Measurements from ENCODE around the gene SPEG. TPM values are rescaled to one million over a fixed set of nuclear protein-coding genes. Genes with fewer than 3 reads are reported as not detected.

The SPEG gene
- polyA plus RNA-seq, 2 of the 4 experiments (the other 2 are of a cell fraction), result 2.3 to 11.5 TPM

DNA sequence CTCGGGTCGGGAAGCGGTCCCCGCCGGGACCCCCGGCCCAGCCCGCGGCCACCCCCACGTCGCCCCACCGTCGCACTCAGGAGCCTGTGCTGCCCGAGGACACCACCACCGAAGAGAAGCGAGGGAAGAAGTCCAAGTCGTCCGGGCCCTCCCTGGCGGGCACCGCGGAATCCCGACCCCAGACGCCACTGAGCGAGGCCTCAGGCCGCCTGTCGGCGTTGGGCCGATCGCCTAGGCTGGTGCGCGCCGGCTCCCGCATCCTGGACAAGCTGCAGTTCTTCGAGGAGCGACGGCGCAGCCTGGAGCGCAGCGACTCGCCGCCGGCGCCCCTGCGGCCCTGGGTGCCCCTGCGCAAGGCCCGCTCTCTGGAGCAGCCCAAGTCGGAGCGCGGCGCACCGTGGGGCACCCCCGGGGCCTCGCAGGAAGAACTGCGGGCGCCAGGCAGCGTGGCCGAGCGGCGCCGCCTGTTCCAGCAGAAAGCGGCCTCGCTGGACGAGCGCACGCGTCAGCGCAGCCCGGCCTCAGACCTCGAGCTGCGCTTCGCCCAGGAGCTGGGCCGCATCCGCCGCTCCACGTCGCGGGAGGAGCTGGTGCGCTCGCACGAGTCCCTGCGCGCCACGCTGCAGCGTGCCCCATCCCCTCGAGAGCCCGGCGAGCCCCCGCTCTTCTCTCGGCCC, 13.6 kb downstream of the SPEG start:
- ChIA-PET CTCF (interaction anchor here (1.1 to 89.4 kb wide), 3 partner anchors 11 to 58 kb away, joined by 3 to 3291 read pairs (median 12); partner anchors contain the start of genes ASIC4, CHPF, GMPPA and TMEM198), POLR2A (no interaction called here)
- TF ChIP-seq PHF8 (IDR thresholded peaks at IDR 0.05; ENCODE audit: borderline replicate concordance, low read depth) (no peak), POLR2AphosphoS2 (conservative IDR thresholded peaks at IDR 0.05; ENCODE audit: low read length) (no peak), JUNB (IDR thresholded peaks at IDR 0.05) (no peak), NPAS2 (CRISPR knock-in tag; IDR thresholded peaks at IDR 0.05; ENCODE audit: borderline replicate concordance) (no peak), BHLHE40 (IDR thresholded peaks at IDR 0.05; ENCODE audit: low read depth, low read length) (no peak), CBX8 (IDR thresholded peaks at IDR 0.05) (no peak), NR3C1 (IDR thresholded peaks at IDR 0.05) (no peak), ZSCAN20 (CRISPR knock-in tag; IDR thresholded peaks at IDR 0.05) (no peak), JUN (IDR thresholded peaks at IDR 0.05) (no peak)
- TF ChIP-seq, protein P1, sequence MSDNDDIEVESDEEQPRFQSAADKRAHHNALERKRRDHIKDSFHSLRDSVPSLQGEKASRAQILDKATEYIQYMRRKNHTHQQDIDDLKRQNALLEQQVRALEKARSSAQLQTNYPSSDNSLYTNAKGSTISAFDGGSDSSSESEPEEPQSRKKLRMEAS (IDR thresholded peaks at IDR 0.05), result no peak
- TF ChIP-seq, protein P2, sequence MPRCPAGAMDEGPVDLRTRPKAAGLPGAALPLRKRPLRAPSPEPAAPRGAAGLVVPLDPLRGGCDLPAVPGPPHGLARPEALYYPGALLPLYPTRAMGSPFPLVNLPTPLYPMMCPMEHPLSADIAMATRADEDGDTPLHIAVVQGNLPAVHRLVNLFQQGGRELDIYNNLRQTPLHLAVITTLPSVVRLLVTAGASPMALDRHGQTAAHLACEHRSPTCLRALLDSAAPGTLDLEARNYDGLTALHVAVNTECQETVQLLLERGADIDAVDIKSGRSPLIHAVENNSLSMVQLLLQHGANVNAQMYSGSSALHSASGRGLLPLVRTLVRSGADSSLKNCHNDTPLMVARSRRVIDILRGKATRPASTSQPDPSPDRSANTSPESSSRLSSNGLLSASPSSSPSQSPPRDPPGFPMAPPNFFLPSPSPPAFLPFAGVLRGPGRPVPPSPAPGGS (IDR thresholded peaks at IDR 0.05), result no peak
- Histone ChIP-seq H3K27ac (no peak overlapping the region), H3K9me3 (no peaks in the 10 kb centered on the region), H3K4me3 (no peak overlapping the region), H3K4me1 (peaks cover 20% of the 10 kb centered on the region), H3K4me2 (no peak overlapping the region)
- ATAC-seq (no peak), DNase-seq (ENCODE audit: low read depth in 1 of 2, low spot score in 1 of 2) (no peak), FAIRE-seq (no peak)
- 95% methylated on average over 42 of the region's 88 CpGs for WGBS (ENCODE audit: missing lambda C conversion rate)

DNA sequence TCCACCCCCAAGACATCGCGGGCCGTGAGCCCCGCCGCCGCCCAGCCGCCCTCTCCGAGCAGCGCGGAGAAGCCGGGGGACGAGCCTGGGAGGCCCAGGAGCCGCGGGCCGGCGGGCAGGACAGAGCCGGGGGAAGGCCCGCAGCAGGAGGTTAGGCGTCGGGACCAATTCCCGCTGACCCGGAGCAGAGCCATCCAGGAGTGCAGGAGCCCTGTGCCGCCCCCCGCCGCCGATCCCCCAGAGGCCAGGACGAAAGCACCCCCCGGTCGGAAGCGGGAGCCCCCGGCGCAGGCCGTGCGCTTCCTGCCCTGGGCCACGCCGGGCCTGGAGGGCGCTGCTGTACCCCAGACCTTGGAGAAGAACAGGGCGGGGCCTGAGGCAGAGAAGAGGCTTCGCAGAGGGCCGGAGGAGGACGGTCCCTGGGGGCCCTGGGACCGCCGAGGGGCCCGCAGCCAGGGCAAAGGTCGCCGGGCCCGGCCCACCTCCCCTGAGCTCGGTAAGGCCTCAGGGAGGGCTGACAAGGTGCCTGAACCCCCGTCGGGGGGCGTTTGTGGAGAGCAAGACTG, 14.2 kb downstream of the SPEG start:
- no peak for DNase-seq (ENCODE audit: low read depth in 1 of 2, low spot score in 1 of 2)
- Histone ChIP-seq H3K4me2 (no peak overlapping the region), H3K9me3 (no peaks in the 10 kb centered on the region), H3K27ac (no peak overlapping the region), H3K4me1 (peaks cover 26% of the 10 kb centered on the region), H3K4me3 (no peak overlapping the region)
- ATAC-seq, result no peak
- FAIRE-seq, result no peak
- TF ChIP-seq CEBPB (IDR thresholded peaks at IDR 0.05), result no peak
- TF ChIP-seq PHF8 (IDR thresholded peaks at IDR 0.05; ENCODE audit: borderline replicate concordance, low read depth), result no peak
- TF ChIP-seq FOSB (CRISPR knock-in tag; IDR thresholded peaks at IDR 0.05), result no peak
- TF ChIP-seq RARB (CRISPR knock-in tag; IDR thresholded peaks at IDR 0.05), result no peak
- TF ChIP-seq, protein P3, sequence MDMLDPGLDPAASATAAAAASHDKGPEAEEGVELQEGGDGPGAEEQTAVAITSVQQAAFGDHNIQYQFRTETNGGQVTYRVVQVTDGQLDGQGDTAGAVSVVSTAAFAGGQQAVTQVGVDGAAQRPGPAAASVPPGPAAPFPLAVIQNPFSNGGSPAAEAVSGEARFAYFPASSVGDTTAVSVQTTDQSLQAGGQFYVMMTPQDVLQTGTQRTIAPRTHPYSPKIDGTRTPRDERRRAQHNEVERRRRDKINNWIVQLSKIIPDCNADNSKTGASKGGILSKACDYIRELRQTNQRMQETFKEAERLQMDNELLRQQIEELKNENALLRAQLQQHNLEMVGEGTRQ (IDR thresholded peaks at IDR 0.05), result no peak
- no peak for TF ChIP-seq MAFK (IDR thresholded peaks at IDR 0.05; ENCODE audit: partially characterized antibody)
- no peak for TF ChIP-seq CBX2 (IDR thresholded peaks at IDR 0.05; ENCODE audit: borderline replicate concordance, low read depth)
- TF ChIP-seq JUN (IDR thresholded peaks at IDR 0.05), result no peak
- no peak for TF ChIP-seq CBX8 (IDR thresholded peaks at IDR 0.05)
- TF ChIP-seq KDM5A (IDR thresholded peaks at IDR 0.05), result no peak
- no peak for TF ChIP-seq TFCP2L1 (CRISPR knock-in tag; IDR thresholded peaks at IDR 0.05)
- 84% methylated on average over 24 of the region's 51 CpGs for WGBS (ENCODE audit: missing lambda C conversion rate)
- ChIA-PET POLR2A (no interaction called here), CTCF (interaction anchor here (2.5 to 89.4 kb wide), 2 partner anchors 10 to 57 kb away, joined by 12 to 3291 read pairs; partner anchors contain the start of genes ASIC4, CHPF, GMPPA and TMEM198)

DNA sequence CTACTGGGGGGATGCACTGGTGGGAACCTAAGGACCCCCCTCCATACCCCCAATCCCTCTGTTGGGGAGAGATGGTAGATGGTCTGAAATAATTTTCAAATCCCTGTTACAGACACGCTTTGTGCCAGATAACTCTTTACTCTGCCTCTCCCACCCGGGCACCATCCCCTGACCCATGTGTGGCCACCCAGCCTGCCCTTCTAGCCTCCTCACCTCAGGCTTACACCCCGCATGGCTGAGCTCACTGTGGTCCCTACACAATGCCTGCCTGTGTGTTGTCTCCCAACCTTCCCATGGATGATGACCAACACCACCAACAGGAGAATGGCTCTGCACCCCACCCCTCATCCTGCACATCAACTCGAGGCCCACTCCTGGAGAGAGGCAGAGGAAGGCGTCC, 15.0 kb downstream of the SPEG start:
- POLR2A ChIA-PET, result no interaction called here
- no peak for ATAC-seq
- H3K9me3 ChIP-seq, result no peaks in the 10 kb centered on the region
- no peak overlapping the region for H3K4me2 ChIP-seq
- TF ChIP-seq ZNF302 (CRISPR knock-in tag; IDR thresholded peaks at IDR 0.05) (no peak), SREBF2 (IDR thresholded peaks at IDR 0.05) (no peak), RNF2 (IDR thresholded peaks at IDR 0.05; ENCODE audit: borderline replicate concordance, low read depth) (no peak), POLR2AphosphoS2 (conservative IDR thresholded peaks at IDR 0.05; ENCODE audit: low read length) (no peak), FOSL2 (IDR thresholded peaks at IDR 0.05) (no peak), FOSL2 (CRISPR knock-in tag; IDR thresholded peaks at IDR 0.05) (no peak), ZSCAN20 (CRISPR knock-in tag; IDR thresholded peaks at IDR 0.05) (no peak), CEBPB (IDR thresholded peaks at IDR 0.05) (no peak), HEYL (CRISPR knock-in tag; IDR thresholded peaks at IDR 0.05) (no peak)
- peaks cover 31% of the 10 kb centered on the region for H3K4me1 ChIP-seq
- no peak for DNase-seq (ENCODE audit: low read depth in 1 of 2, low spot score in 1 of 2)
- H3K27ac ChIP-seq, result no peak overlapping the region
- FAIRE-seq, result no peak
- CTCF ChIA-PET, result interaction anchor here (2.5 to 89.4 kb wide), 2 partner anchors 9 to 57 kb away, joined by 12 to 3291 read pairs; partner anchors contain the start of genes ASIC4, CHPF, GMPPA and TMEM198
- 64% methylated on average over 5 of the region's 5 CpGs for WGBS (ENCODE audit: missing lambda C conversion rate)
- H3K4me3 ChIP-seq, result no peak overlapping the region

All from A549 (cell line).